NCI-H748 (cell line): ENCODE results near the gene INTS3.
"Not testable (repeated sequence)": the region's sequence is repeated elsewhere in the genome, so short reads cannot be mapped to it uniquely, and the experiment has no call there.

Experiments used
- DNase-seq: peaks from one replicate; lab custom pipeline; 2025; ENCODE audit not compliant: unreplicated experiment; lab: John Stamatoyannopoulos, UW

Gene INTS3

DNA sequence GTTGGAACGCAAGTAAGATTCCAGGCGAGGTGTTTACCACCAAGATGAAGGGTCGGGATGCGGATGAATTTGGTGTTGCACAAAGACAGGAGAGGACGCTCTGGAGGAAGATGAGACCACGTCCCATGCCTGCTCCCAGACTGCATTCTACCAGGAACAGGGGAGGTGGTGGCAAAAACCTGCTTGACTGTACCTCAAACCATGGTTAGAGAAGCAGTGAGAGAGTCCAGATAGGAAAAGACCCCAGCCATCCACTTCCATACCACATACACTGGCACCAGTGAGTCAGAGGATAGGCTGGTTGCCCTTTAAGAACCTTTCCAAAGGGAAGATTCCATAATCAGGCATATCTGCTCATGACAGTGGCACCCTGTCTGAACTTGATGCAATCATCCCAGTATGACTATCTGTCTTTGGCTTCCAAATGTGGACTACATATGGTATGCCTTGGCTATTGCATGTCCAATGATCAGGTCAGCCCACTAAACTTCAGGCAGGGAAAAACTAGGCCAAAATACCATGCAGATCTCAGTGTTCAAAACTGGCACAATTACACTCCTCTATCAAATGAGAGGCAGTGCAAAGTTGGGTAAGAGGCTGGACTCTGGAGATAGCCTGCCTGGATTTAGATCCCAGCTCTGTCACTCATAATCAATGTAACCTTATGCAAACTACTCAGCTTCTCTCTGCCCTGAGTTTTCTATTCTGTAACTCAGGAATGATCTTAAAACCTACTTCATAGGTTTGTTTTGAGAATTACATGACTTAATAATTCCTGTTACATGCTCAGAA, 28.7 kb upstream of the INTS3 start:
- no peak for DNase-seq

DNA sequence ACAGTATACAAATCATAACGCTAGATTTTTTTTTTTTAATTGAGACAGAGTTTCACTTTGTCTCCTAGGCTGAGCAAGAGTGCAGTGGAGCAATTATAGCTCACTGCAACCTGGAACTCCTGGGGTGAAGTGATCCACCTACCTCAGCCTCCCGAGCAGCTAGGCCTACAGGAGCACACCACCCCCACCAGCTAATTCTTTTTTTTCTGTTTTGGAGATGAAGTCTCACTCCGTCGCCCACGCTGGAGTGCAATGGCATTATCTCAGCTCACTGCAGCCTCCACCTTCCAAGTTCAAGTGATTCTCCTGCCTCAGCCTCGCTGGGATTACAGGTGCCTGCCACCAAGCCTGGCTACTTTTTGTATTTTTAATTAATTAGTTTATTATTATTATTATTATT, 28.1 kb upstream of the INTS3 start:
- DNase-seq = no peak

DNA sequence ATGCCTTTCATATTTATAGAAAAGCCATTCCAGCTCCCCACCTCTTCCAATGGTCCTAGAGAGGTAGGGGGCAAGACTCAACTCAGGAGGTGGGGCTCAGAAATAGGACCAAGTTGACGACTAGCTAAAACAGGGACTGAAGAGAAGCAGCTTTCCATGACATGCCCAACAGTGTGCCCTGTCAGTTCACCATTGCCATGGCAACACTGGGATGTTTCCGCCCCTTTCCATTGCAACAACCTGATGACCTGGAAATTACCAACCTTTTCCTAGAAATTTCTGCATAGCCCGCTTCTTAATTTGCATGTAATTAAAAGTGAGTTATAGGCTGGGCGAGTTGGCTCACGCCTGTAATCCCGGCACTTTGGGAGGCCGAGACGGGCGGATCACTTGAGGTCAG, 22.4 kb upstream of the INTS3 start:
- DNase-seq = no peak

DNA sequence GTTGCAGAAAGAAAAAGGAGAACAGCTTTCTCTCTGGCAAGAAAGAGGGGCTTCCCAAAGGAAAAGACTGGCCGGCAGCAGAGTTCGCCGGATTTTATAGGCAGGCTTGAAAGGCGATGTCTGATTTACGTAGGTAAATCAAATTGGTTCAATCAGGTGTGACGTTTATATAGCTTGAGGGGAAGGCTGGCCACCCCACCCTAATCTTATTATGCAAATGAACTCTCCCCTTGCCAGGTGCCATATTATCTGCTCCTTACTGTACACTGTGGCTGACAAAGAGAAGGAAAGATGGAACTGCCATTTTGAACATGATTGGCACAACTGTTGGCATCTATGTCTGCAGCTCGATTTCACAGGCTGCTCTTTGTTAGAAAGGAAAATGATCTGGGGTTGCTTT, 16.8 kb upstream of the INTS3 start:
- peak; percentile 15 for DNase-seq

DNA sequence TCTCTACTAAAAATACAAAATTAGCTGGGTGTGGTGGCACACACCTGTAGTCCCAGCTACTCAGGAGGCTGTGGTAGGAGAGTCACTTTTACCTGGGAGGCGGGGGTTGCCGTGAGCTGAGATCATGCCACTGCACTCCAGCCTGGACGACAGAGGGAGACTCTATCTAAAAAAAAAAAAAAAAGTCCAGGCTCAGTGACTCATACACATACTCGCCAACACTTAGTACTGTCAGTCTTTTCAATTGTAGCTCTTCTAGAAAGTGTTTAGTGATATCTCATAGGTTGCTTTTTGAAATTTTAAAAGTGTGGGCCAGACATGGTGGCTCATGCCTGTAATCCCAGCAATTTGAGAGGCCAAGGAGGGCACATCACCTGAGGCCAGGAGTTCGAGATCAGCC, 11.6 kb upstream of the INTS3 start:
- not testable (repeated sequence) for DNase-seq

DNA sequence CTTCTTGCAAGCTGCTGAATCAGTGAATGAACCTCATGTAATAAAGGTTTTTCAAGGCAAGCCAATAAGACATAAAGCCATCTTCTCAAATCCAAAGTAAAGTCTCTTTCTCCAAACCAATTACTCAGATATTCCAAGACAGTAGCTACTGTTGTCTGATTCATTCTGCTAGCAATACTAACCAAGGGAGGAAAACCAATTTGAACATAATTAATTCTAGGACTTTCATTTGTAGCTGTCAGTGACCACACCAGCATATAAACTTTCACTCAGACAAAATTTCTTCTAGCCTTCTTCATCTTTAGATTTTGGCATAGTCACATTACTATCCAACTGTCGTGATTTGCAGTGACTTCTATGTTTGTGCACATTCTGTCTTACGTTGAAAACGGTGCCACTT, 10.5 kb upstream of the INTS3 start:
- DNase-seq = no peak

DNA sequence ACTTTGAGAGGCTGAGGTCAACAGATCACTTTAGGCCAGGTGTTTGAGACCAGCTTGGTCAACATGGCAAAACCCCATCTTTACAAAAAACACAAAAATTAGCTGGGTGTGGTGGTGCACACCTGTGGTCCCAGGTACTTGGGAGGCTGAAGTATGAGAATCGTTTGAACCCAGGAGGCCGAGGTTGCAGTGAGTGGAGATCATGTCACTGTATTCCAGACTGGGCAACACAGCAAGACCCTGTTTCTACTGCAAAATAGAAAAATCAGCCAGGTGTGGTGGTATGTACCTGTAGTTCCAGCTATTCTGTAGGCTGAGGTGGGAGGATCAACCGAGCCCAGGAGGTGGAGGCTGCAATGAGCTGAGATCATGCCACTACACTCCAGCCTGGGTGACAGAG, 4.2 kb upstream of the INTS3 start:
- no peak for DNase-seq

DNA sequence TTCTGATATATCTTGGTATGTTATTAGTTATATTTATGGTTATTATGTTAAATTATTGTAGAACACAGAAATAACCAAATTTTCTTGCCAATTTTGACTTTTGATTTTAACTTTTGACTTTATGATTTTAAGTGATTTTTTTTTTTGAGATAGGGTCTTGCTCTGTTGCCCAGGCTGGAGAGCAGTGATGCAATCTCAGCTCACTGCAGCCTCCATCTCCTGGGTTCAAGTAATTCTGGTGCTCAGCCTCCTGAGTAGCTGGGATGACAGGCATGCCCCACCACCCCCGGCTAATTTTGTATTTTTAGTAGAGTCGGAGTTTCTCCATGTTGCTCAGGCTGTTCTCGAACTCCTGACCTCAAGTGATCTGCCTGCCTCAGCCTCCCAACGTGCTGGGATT, 3.2 kb upstream of the INTS3 start:
- not testable (repeated sequence) for DNase-seq

DNA sequence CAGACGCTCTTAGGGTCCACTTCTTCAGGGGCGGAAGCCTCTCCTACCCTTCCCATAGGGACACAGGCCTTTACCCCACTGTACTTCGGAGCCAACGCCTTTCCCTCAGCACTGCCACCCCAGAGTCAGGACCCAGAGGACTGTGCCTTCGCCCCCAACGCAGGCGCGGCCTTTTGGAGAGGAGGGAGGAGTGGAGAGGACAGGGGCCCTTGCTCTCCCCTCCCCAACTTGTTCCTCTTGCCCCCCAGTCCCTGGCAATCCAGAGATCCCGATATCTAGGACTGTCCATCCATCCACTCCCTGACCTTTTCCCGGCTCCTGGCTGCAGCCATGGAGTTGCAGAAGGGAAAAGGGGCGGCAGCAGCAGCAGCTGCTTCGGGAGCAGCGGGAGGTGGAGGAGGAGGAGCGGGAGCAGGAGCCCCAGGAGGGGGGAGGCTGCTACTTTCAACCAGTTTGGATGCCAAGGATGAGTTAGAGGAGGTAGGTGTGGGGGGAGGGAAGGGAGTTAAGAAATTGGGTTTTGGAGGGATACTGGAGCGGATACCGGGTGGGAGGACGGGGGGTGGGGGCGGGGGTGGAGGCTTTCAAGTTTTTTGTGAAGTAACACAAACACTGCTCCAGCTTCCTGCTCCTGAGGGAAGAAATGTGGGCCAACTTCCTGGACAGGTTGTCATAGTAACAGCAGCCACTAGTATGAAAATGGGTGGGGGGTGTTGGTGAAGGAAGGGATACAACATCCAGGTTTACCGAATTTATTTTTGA, 636 bp downstream of the INTS3 start:
- DNase-seq = peak; percentile 63

DNA sequence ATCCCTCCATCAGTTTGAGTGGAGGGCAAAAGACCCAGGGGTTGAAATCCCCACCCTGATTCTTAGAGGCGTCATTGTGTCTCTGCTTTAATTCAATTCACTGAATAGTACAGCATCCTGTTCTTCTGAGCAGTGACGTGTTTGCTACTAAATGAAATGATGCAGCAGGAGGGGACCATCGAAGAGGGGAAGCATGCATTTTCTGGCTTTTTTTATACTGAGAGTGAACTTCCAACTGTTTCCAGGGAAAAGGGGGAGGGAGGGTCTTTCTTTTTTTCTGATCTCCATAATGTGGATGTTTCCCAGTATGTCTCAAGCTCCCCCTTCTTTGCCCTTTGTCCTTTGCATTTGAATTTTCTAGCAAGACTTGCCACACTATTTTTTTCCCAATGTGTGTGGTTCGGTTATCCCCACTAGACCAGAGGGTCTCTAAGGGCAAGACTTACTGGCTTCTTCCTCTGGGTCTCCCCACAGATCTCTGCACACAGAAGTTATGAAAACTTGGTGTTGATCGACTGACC, 2.7 kb downstream of the INTS3 start:
- no peak for DNase-seq

DNA sequence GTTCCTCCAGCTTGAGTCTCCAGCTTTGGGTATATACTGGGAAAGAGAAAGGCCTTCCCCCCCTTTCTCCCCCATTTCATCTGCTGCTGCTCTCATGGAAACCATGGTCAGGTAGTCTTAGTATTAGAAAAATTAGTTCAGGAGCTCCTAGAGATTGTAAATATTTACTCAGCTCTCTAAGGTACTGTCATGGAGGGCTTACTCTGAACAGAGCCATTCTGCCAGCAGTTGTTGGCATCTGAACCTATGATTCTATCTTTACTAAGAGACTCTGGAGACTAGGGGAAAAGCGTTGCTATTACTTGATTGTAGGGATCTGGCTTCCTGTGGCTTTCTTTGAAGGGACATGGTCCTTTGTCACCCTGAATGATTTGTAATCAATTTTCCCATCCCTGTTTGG, 6.1 kb downstream of the INTS3 start:
- DNase-seq = peak; percentile 26

DNA sequence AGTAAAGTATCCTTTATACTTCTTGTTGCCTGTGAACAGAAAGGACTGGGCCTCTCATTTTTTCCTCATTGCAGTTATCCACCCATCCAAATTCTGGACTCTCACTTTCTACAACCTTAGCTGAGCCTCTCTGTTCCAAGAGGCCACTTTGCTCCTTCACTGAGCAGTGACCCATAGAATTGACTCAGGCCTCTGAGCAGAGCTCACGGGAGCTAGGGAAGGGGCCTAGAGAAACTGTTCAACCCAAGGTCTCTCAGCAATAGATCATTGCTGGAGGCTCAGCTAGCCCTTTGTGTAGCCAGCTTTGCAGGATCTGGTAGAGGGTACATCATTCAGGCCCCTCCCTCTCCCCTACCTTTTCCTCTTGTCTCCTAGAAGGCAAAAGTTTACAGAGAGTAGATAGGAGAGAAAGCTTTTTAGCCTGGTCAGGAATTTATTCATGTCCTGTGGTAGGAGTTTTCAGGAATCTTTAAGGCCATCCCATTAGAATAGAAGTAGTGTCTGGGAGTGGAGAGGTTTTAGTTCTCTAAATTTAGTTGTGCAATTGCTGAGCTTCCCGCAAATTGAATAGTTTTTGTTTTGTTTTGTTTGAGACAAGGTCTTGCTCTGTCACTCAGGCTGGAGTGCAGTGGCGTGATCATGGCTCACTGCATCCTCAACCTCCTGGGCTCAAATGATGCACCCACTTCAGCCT, 6.7 kb downstream of the INTS3 start:
- DNase-seq = no peak

DNA sequence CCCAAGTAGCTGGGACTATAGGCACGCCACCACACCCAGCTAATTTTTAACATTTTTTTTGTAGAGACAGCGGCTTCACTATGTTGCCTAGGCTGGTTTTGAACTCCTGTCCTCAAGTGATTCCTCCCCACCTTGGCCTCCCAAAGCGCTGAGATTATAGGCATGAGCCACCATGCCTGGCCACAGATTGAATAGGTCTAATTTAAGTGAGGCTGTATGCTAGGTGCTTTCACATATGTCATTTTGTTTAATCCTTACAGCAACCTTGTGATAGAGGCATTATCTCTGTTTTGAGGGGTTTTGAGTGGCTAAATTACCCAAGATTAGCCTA, 7.2 kb downstream of the INTS3 start:
- DNase-seq = no peak

DNA sequence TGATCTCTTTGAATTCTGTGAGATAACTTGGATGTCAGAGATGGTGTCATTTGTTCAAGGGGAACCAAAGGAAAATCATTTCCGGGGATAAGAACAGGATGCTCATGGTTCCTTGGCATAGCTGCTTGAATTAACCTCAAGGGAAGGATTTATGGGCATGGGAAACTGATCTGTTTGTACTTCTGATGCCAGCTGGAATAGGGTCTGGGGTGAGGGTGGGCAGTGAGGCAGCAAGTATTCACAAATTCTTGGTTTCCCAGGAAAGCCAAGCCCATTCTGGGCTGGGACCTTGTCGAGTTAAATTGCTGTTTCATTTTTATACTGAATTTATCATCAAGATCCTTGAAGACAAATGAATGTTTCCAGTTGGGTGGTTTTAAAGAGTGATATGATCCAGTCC, 14.1 kb downstream of the INTS3 start:
- no peak for DNase-seq

DNA sequence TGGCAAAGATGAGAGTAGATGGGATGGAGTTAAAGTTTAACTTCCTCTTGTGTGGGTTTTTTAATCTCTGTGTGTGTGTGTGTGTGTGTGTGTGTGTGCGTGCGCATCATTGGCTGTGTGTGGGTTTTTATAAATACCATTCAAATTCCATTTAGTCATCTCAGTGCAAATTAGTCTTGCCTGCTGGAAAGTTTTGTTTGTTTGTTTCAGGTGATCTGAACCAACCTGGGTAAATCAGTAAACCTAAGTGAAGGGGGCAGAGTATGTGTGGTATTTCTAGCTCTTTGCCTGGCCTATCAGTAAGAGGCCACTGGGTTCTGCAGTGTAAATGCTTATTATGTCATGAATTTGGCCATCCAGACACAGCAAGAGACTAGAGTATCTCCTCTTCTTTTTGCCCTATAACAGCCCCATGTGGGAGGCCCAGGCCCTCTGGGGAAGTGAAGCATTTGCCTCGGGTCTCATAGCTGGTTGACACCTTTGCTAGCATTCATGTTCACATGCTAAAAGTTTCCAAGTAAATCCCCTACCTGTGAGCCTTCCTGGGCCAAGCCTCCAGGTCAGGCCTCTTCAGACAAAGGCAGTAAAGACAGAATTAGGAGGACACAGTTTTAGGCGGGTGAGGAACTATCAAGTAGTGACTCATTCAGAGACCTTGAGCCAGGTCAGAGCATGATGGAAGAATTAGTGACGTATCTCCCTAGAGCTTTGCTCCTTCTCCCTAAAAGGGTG, 14.7 kb downstream of the INTS3 start:
- no peak for DNase-seq

DNA sequence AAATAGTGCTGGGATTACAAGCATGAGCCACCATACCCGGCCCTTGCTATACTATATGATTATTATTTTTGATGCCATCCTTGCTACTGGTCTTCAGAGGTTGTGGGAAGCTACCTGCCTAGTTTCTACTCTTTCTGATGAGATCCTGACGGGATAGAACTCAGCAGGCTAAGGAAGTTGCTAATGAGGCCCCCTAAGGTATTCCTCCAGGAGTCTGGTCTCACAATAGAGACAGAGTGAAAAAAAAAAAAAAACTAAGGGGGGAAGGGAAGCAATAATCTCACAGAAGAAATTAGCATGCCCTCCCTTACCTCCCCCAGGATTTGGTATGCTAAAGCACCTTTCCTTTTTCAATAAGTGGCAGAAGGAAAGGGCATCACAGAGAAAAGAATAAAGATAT, 17.6 kb downstream of the INTS3 start:
- DNase-seq = no peak

DNA sequence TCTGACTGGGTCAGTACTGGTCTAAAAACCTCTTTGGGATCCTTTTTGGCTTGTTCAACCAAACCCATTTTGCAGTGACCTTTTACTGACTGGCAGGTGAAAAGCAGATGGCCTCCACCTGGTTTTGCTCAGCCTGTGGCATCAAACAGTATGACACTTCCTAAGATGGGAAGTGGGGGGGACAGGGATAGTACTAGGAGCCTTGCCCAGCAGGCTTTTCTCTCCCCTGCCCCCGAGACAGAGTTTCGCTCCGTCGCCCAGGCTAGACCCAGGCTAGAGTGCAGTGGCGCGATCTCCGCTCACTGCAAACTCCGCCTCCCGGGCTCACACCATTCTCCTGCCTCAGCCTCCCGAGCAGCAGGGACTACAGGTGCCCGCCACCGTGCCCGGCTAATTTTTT, 18.3 kb downstream of the INTS3 start:
- no peak for DNase-seq

DNA sequence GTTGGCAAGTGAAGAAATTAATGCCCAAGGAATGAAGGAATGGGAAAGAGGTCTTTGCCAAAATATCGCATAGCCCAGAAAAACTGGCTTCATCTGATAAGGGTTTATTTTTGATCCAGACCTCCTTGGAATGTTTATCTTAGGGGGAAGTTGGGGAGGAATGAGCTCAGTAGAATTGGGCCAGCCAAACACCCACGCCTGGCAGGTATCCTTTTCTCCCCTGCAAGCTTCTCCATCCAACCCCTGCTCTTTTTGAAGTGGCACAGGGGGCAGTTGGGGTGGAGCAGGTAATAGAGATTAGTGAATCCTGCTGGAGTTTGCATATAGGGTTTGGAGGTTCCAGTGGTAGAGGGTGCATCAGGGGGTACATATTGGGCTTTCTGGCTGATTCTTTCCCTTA, 21.1 kb downstream of the INTS3 start:
- DNase-seq = no peak

DNA sequence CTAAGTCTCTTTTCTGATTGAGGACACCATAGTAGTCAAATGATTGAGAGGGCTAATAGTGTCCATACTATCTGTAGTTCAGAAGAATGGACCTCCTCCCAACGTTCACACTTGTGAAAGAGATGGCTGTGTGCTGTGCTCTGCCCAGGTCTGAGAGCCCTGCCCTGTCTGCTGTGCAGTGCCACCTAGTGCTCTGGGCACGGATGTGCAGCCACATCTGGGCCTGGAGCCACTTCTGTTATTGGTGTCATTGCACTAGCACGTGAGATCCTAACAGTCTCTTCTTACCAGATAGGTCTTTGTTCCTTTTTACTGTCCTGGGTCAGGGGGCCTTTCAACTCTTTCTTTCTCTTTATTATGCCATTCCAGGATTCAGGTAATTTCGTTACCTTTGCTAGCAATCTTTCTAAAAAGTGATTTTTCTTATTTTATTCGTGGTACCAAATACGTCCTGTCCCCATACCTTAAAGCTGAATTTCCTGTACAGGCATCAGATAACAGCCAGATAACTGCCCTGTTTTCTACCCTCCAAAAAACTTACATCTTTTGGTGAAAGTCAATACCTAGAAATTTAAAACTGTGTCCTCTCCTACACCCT, 21.7 kb downstream of the INTS3 start:
- DNase-seq = peak; percentile 74

DNA sequence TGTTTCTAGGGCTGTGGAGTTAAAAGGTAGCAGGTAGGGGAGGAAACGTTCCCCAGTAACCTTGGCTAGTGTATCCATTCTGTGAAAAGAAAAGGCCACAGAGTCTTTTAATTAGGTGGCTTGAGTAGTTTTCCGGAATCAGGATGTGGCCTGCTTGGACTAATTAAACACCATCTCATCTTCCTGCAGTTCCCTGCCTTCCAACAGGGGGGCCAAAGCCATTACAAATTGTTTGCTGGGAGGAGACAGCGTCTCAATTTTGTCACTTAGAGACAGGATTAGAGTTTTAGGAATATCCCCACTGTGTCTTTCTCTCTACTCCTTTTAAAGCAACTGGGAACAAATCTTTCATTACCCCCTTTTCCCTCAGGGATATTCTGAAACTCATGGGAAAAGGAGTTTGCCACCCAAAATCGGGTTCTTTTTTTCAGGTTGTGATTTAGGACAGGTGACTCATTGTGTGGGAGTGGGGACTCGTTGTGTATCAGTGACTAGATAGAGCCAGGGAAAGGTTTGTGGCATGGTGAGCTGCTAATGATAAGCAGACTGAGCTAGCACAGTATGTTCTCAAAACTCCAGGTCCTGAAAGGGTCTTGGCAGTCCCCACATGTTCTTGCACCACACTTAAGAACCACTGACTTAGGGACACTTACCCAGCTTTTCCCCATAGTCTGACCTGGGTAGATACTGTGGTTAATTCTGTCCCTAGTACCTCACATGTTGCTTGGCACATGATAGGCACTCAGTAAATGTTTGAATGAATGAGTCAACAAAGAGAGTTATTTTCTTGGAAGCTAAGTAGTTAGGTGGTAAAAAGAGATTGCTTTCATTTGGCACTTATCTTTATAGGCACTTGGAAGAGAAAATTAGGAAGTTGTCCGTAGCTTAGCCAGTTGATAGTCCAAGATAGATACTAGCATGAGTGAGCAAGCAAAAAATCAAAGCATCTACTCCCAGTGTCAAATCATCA, 22.5 kb downstream of the INTS3 start:
- no peak for DNase-seq
